Measurements from ENCODE around the gene LMF2.

The LMF2 gene

GRCh38 chr22:50488006-50488677 is 19.4 kb downstream of the LMF2 start:
- no peak for DNase-seq (ENCODE audit: low read depth)
- TF ChIP-seq POLR2A (IDR thresholded peaks at IDR 0.05; ENCODE audit: extremely low read depth, insufficient read length) = no peak
- TF ChIP-seq CTCF (IDR thresholded peaks at IDR 0.05; ENCODE audit: low read depth, low read length) = no peak
- TF ChIP-seq MYC (IDR thresholded peaks at IDR 0.05; ENCODE audit: low read depth, low read length) = no peak
- no peak for TF ChIP-seq MAX (IDR thresholded peaks at IDR 0.05; ENCODE audit: low read depth, low read length)
- no peak overlapping the region for H3K4me3 ChIP-seq (ENCODE audit: low read depth, low read length)

GRCh38 chr22:50487290-50488005 is 20.1 kb downstream of the LMF2 start:
- H3K4me3 ChIP-seq (ENCODE audit: low read depth, low read length) = no peak overlapping the region
- DNase-seq (ENCODE audit: low read depth) = no peak
- TF ChIP-seq POLR2A (IDR thresholded peaks at IDR 0.05; ENCODE audit: extremely low read depth, insufficient read length) (no peak), MAX (IDR thresholded peaks at IDR 0.05; ENCODE audit: low read depth, low read length) (no peak), MYC (IDR thresholded peaks at IDR 0.05; ENCODE audit: low read depth, low read length) (no peak), CTCF (IDR thresholded peaks at IDR 0.05; ENCODE audit: low read depth, low read length) (no peak)

GRCh38 chr22:50486561-50487289 is 20.8 kb downstream of the LMF2 start, which contains the start of gene MIOX:
Gene MIOX, plus strand, starts transcription at chr22:50486859. Its CDS starts 39 bp downstream, at chr22:50486898.
- DNase-seq (ENCODE audit: low read depth) = no peak
- no peak within 1 kb of the TSS for H3K4me3 ChIP-seq (ENCODE audit: low read depth, low read length)
- TF ChIP-seq MAX (IDR thresholded peaks at IDR 0.05; ENCODE audit: low read depth, low read length) (no peak), MYC (IDR thresholded peaks at IDR 0.05; ENCODE audit: low read depth, low read length) (no peak), POLR2A (IDR thresholded peaks at IDR 0.05; ENCODE audit: extremely low read depth, insufficient read length) (no peak), CTCF (IDR thresholded peaks at IDR 0.05; ENCODE audit: low read depth, low read length) (no peak)

- TF ChIP-seq POLR2A (IDR thresholded peaks at IDR 0.05; ENCODE audit: extremely low read depth, insufficient read length) = no peak
- TF ChIP-seq MAX (IDR thresholded peaks at IDR 0.05; ENCODE audit: low read depth, low read length) = no peak
- no peak for TF ChIP-seq MYC (IDR thresholded peaks at IDR 0.05; ENCODE audit: low read depth, low read length)
- no peak for TF ChIP-seq CTCF (IDR thresholded peaks at IDR 0.05; ENCODE audit: low read depth, low read length)
- DNase-seq (ENCODE audit: low read depth) = no peak
- H3K4me3 ChIP-seq (ENCODE audit: low read depth, low read length) = no peak overlapping the region
Measured at GRCh38 chr22:50485221-50486131, 22.0 kb downstream of the LMF2 start.

Data from NB4 (cell line).